Astrocyte (in vitro differentiated cells and primary cell): Measurements from ENCODE around the gene CD151.

Experiments used
- CTCF ChIP-seq: IDR thresholded peaks from 2 replicates; pipeline ENCODE4 v1.5.1; 2011; ENCODE audit warnings: low read depth, mild to moderate bottlenecking, inconsistent platforms, low read length, moderate library complexity; ENCODE audit not compliant: insufficient read depth
- EZH2 ChIP-seq: IDR thresholded peaks from 2 replicates; pipeline ENCODE4 v1.6.1; 2012; ENCODE audit warnings: mild to moderate bottlenecking, low read length, inconsistent platforms; ENCODE audit not compliant: insufficient read depth

GRCh38 chr11:790721-791564 is 41.8 kb upstream of the CD151 start:
- TF ChIP-seq CTCF (no peak), EZH2 (no peak)
